Activated CD8-positive, alpha-beta memory T cell treated with anti-CD3 and anti-CD28 coated beads for 1 hour (primary cell): ENCODE results near the gene RAD23B.

Experiments
- DNase-seq, 2 donors: peaks; one replicate each; pipeline ENCODE4 v3.0.0-alpha.2; 2020; ENCODE audit warnings: low read depth in 1 of 2; ENCODE audit errors: extremely low read depth in 1 of 2

The RAD23B gene

GRCh38 chr9:107373809-107374208, 90.7 kb downstream of the RAD23B start:
- no peak for DNase-seq

- DNase-seq, result no peak
These were observed 91.9 kb downstream of the RAD23B start for GRCh38 chr9:107375001-107375400.

- DNase-seq, result no peak
These were observed 92.7 kb downstream of the RAD23B start for GRCh38 chr9:107375651-107376369.

GRCh38 chr9:107378006-107378405, 94.9 kb downstream of the RAD23B start:
- DNase-seq, result no peak
